Stimulated activated CD8-positive, alpha-beta memory T cell treated with anti-CD3 and anti-CD28 coated beads, Interleukin-7, amount 100 ng/mL, for 4 hours (primary cell): ENCODE data around the gene TP73.
"Not testable (repeated sequence)": the region's sequence is repeated elsewhere in the genome, so short reads cannot be mapped to it uniquely, and the experiment has no call there.

Experiments used
- DNase-seq, 2 donors: peaks; one replicate each; pipeline ENCODE4 v3.0.0-alpha.2; 2020; ENCODE audit warnings: low read depth in 2 of 2

TP73 gene

DNA sequence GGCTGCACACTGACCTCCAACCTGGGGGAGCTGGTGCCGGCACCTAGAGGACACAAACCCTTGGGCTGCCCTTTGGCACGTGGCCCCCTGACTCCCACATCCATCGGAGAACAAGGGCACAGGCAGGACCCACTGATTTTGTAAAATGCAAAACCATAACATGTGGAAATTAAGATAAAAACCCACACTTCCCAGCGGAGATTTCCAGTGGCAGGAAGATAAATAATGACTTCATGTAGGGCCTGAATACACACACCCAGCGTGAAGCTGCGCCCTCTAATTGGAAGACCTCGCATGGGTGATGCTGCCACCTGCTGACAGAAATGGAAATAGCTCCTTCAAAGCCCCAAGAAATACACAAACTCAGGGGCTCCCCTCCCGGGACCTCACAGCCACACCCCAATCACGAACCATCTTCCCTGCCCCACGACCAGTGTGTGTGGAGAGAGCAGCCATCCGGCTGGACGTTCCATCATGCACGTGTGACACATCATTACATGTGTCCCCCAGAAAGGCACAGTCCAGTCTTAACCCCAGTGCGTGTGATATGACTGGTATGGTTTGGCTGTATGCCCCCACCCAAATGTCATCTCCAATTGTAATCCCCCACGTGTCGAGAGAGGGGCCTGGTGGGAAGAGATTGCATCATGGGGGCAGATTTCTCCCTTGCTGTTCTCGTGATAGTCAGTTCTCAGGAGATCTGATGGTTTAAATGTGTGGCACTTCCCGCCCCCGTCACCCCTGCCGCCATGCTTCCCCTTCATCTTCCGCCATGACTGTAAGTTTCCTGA, 33.2 kb upstream of the TP73 start:
- peak; percentile 53 to 67 for DNase-seq

GRCh38 chr1:3620708-3621107, 31.6 kb upstream of the TP73 start:
- DNase-seq, result no peak

GRCh38 chr1:3621151-3621671, 31.1 kb upstream of the TP73 start:
- not testable (repeated sequence) for DNase-seq

DNA sequence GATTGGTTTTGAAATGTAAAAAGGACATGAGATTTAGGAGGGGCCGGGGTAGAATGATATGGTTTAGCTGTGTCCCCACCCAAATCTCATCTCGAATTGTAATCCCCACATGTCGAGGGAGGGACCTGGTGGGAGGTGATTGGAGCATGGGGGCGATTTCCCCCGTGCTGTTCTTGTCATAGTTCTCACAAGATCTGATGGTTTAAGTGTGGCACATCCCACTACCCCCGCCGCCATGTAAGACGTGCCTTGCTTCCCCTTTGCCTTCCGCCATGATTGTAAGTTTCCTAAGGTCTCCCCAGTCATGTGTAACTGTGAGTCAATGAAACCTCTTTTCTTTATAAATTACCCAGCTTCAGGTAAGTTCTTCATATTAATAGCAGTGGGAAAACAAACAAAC, 30.2 kb upstream of the TP73 start:
- DNase-seq, result not testable (repeated sequence)

GRCh38 chr1:3623441-3624199, 28.7 kb upstream of the TP73 start:
- no peak for DNase-seq

DNA sequence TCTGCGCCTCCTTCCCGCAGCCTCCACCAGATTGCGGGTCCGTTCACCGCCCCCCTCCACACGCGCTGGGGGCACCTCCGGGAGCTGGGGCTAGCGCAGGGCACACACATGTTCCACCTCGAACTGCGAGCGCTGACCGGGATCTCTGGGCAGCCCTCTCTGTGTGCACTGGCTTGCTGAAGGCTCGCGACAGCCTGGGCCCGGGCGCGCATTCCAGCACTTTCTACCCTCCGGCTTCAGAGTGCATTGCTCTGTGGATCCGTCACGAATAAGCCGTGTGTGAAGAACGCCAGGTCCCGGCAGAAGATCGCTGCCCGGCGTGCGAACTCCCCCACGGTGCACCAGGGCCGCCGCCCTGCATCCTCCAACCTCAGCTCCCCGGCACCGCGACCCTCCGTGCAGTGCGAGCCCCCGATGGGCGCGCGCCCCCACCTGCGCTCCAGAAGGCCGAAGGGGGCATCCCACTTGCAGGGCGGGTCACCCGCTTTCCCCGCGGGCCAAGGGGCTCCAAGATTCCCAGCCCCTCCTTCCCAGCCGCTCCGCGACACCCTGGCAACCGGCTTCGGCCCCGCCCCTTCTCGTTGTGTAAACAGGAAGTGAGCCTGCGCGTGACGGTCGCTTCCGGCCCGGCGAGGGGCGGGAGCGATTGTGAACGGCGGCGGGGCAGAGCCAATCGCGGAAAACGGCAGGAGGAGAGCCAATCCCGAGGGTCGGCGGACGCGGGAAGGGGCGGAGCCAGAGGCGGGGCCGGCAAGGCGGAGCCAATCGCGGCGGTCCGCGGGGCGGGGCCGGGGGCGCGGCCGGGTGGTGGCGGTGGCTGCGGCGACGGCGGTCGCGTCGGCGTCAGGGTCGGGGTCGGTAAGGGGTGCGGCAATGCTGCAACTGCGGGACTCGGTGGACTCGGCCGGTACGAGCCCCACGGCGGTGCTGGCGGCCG, 27.8 kb upstream of the TP73 start, which contains the start of gene TPRG1L:
TPRG1L (plus strand) TSS at position 816 of the 937 bp plus-strand sequence; CDS start at position 874, 58 bp downstream.
- DNase-seq, result peak; percentile 95 to 96

- DNase-seq, result no peak
These were observed 27.0 kb upstream of the TP73 start for GRCh38 chr1:3625151-3625907.

- no peak for DNase-seq
These were observed 26.3 kb upstream of the TP73 start for GRCh38 chr1:3626025-3626424.

DNA sequence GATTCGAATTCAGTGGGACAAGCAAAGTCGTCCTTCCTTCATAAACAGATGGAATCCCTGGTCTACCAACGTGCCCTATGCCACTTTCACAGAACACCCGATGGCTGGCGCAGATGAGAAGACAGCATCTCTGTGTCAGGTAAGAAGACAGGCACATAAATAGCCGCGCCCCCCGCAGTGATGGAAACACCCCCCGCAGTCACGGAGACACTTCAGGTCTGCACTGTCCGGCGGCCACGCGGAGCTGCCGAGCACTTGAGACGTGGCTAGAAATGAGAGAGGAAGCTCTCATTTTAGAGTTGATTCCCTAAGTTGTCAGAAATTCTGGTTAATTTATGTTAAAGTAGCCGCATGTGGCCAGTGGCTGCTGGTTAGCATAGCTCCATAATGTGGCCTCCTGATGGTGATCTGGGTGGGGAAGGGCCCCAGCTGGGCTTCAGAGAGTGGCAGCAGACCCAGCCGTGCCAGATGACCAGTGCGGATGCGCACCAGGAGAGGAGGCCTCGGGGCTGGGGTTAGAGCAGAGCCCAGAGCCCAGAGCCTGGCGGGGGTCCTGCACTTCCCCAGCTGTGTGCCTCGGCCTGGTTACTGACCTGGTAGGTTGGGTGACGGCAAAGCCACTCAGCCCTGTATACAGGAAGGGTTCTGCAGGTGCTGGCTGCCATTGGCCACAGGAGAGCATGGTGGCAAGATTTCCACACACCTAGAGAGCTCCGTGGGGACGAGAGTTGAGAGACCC, 24.6 kb upstream of the TP73 start:
- DNase-seq, result no peak

GRCh38 chr1:3628445-3628844, 23.9 kb upstream of the TP73 start:
- DNase-seq, result no peak

DNA sequence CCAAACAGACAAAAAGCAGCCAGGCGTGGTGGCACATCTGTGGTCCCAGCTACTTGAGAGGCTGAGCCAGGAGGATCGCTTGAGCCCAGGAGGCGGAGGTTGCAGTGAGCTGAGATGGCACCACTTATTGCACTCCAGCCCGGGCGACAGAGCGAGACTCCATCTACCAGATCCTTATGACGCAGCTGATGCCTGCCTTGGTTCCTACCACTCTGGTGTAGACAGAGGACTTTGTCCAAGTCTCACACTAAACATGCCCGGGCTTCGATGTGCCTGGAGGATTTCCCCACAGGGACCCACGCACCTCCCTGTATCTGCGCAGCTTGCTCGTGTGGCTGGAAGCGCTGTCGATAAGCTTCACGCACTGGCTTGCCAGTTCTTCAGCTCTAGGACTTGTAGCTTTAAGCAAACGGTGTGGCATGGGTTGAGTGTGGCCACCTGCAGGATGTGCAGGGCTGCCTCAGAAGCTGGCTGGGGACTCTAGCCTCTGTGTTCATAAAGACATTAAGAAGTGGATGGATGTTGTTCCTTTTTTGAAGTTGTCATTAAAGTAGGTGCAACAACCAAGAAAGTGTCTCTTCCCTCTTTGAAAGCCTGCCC, 22.7 kb upstream of the TP73 start:
- DNase-seq, result no peak

DNA sequence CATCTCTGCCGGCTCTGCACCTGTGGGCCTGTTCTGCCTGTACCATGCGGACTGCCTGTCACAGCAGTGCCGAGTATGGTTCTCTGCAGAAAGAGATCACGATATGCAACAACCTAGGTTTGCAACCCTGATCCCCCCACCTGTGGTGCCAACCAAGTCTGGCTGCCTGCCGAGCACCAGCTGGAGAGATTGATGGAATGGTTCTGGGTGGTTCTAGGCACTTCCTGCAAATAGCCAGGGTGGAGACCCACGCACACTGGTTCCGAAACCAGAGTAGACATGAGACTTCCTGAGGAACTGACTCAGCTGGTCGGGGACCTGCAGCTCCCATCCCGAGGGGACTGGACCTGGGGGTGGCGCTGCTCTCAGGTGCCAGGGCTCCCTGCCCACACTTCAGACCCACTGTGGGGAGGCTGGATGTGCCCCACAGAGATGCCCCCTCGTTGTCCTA, 22.1 kb upstream of the TP73 start:
- DNase-seq, result no peak

- no peak for DNase-seq
These were observed 21.4 kb upstream of the TP73 start for GRCh38 chr1:3630914-3631313.

DNA sequence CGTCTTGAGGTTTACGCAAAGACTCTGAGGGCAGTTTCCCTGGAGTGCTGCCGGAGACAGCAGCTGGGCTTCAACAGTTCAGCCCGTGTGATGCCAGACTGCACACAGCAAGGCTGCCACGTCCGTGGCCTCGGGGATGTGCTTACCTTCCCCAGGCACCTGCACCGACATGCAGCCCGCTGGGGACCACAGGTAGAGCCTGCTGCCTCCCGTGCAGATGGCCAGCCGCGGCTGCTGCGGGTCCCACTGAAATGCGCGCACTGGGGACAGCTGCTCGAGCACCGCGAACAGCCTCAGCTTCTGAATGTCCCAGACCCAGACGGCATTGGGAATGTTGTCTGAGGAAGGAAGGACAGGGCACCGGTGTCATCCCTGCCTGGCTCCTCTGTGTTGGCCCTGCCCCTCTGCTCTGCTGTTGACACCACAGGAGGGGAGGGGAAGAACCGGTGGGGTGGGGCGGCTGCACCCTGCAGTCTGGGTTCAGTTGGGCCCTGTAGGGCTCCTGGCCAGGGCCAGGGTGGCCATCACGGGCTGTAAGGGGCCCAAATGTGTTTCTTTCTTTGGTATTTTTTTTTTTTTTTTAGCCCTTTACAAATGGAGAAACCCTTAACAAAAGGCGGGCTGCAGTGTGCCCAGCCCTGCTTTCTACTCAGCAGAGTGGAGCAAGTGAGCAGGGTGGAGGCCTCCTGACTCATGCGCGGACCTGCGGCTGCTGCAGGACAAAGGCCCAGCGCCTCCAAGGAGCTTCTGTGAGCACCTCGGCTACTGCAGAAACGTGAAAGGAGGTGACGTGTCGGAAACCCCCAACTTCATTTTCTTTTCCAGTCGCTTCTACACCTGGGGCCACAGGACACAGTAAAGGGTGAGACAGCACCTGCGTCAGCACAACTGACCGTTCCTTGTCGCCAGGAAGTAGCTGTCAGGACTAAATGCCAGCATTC, 20.7 kb upstream of the TP73 start:
- DNase-seq, result no peak

DNA sequence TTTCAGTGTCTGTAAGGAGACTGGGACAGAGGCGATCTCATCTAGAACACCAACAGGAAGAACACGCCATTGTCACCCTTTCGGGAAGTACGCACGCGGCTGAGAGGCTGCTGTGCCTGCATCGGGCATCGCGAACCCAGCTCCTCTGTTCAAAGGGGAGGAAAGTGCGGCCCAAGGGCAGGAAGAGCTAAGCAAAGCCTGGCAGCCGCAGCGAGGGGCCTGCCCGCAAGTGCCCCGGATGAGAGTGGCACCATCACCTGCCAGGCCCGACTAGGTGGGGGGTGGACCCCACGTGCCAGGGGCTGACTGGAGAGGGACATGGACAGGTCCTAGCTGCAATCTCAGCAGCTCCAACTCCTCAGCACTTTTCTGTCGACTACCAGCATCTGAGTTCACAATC, 20.0 kb upstream of the TP73 start:
- DNase-seq, result no peak

- DNase-seq, result no peak
These were observed 19.5 kb upstream of the TP73 start for GRCh38 chr1:3632716-3633343.

- no peak for DNase-seq
These were observed 18.8 kb upstream of the TP73 start for GRCh38 chr1:3633344-3634058.
